ENCODE data around the gene CBX4. TPM values are rescaled to one million over a fixed set of nuclear protein-coding genes. Genes with fewer than 3 reads are reported as not detected.

CBX4 gene
- total and polyA plus RNA-seq, 8 donors = 11.1 to 22.3 (median 17.0) TPM

DNA sequence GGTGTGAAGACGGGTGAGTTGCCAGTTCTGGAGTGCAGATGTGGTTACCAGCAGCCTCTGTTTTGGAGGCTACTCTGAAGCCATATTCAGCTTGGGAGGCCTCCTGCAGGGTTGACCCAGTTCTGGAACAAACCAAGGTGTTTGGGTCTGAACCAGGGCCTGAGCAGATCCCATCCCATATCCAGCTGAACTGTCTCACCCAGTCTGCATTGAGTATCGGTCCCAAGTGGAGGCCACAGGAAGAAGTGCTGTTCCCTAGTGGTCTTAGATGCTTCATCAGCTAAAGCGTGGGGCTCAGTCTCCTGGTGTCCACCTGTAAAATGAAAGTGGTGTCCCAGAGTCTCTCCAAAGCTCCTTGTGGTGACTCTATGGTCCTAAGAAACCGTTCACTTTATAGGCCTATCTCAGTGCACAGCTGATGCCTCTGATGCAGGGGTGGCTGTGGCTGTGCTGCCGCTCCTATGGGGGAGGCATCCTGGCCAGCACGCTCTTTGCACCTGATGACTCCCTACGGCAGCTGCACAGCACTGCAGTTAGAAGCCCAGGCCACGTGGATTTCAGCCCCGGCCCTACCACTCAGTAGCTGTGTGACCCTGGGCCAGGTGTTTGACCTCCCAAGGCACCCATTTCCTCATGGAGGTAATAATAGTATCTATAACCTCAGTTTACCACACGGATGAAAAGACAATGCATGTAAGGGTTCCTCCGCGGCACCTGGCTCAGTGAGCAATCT is 21.0 kb downstream of the CBX4 start:
- Histone ChIP-seq H3K36me3 (no peaks in the 10 kb centered on the region), H3K9me3 (no peaks in the 10 kb centered on the region), H3K27ac (no peak overlapping the region), H3K4me3 (no peak overlapping the region), H3K27me3 (peaks cover 29 to 62% of the 10 kb centered on the region in 2 donors), H3K4me1 (peaks cover 12 to 26% of the 10 kb centered on the region in 2 donors)
- DNase-seq (no peak), ATAC-seq (no peak)
- TF ChIP-seq, protein P1, sequence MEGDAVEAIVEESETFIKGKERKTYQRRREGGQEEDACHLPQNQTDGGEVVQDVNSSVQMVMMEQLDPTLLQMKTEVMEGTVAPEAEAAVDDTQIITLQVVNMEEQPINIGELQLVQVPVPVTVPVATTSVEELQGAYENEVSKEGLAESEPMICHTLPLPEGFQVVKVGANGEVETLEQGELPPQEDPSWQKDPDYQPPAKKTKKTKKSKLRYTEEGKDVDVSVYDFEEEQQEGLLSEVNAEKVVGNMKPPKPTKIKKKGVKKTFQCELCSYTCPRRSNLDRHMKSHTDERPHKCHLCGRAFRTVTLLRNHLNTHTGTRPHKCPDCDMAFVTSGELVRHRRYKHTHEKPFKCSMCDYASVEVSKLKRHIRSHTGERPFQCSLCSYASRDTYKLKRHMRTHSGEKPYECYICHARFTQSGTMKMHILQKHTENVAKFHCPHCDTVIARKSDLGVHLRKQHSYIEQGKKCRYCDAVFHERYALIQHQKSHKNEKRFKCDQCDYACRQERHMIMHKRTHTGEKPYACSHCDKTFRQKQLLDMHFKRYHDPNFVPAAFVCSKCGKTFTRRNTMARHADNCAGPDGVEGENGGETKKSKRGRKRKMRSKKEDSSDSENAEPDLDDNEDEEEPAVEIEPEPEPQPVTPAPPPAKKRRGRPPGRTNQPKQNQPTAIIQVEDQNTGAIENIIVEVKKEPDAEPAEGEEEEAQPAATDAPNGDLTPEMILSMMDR (IDR thresholded peaks at IDR 0.05) = no peak
- intact Hi-C loops (cut with DNase I) = no loop called here

GRCh38 chr17:79815836-79816461 is 23.3 kb downstream of the CBX4 start:
- peaks cover 31 to 47% of the 10 kb centered on the region in 2 donors for H3K4me1 ChIP-seq
- intact Hi-C loops (cut with DNase I) = no loop called here
- ATAC-seq (no peak), DNase-seq (no peak)
- no peak overlapping the region for H3K27ac ChIP-seq
- no peaks in the 10 kb centered on the region for H3K9me3 ChIP-seq
- H3K36me3 ChIP-seq = no peaks in the 10 kb centered on the region
- H3K4me3 ChIP-seq = no peak overlapping the region
- peaks cover 50 to 85% of the 10 kb centered on the region in 2 donors for H3K27me3 ChIP-seq
- TF ChIP-seq, protein P1 (IDR thresholded peaks at IDR 0.05) = no peak

- intact Hi-C loops (cut with DNase I) = no loop called here
- peak in 3 of 4 donors; percentile 71 to 88 (median 72) for DNase-seq
- peak overlapping the region; percentile 10 to 17 for H3K4me3 ChIP-seq
- H3K4me1 ChIP-seq = peaks cover 32 to 52% of the 10 kb centered on the region in 2 donors
- ATAC-seq = peak; percentile 75
- TF ChIP-seq, protein P1 (IDR thresholded peaks at IDR 0.05) = no peak
- peaks cover 53 to 92% of the 10 kb centered on the region in 2 donors for H3K27me3 ChIP-seq
- H3K36me3 ChIP-seq = no peaks in the 10 kb centered on the region
- H3K9me3 ChIP-seq = no peaks in the 10 kb centered on the region
- no peak overlapping the region for H3K27ac ChIP-seq
Observed at GRCh38 chr17:79814974-79815835, 24.0 kb downstream of the CBX4 start.

DNA sequence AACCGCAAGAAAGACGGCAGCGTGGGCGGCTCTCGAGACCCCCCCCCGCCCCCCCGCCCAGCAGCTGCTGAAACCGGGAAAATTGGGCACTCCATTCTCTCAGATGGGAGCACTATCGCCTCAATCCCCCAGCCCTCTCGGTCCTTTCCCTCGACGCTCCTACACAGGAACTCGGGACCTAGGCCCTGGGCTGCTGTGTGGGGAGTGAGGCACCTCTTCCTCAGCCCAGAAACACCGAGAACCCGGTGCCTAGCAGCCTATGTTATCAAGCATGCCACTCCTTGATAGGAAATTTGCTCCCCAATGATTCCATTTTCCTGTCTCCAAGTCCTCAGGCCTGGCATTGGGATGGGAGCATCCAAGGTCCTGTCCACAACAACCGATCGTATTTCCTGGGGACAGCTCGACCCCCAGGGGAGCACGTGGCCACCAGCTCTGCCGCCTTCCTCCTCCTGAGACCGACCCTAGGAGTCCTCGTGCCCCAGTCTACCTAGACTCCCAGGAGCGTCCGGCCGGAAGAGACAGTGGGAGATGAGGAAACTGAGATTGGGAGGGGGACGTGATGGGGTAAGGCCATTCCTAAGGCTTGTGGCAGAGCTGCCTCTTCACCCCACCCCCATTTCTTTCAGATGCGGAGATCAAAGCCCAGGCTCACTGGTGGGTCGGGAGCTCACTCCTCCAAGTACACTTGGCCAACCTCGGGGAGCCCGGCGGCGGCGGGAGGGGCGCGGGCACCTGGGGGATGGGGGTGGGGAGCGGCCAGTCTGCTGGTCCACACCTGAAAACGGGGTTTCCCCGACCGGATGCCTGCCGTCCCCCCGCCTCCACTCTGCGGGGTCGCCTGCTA is 24.9 kb downstream of the CBX4 start:
- peaks cover 59 to 99% of the 10 kb centered on the region in 2 donors for H3K27me3 ChIP-seq
- no peaks in the 10 kb centered on the region for H3K36me3 ChIP-seq
- H3K4me1 ChIP-seq = peaks cover 36 to 58% of the 10 kb centered on the region in 2 donors
- intact Hi-C loops (cut with DNase I) = no loop called here
- H3K9me3 ChIP-seq = no peaks in the 10 kb centered on the region
- TF ChIP-seq, protein P1 (IDR thresholded peaks at IDR 0.05) = no peak
- H3K4me3 ChIP-seq = peak overlapping the region in 1 of 2 donors; percentile 17
- ATAC-seq = peak; percentile 18
- H3K27ac ChIP-seq = no peak overlapping the region
- peak in 1 of 4 donors; percentile 33 for DNase-seq
